Peyer's patch (tissue), 4 donors: Measurements from ENCODE around the gene CREB3L2. TPM values are rescaled to one million over a fixed set of nuclear protein-coding genes. Genes with fewer than 3 reads are reported as not detected.

Experiments used
- DNase-seq, 3 donors: peaks; one replicate each; pipeline ENCODE4 v3.0.0-alpha.2; 2017 to 2019
- H3K27ac ChIP-seq, 4 donors: fragments of 200-600 bp; sonication (generic); one replicate each; pipeline ENCODE4 v1.5.1; 2016 to 2019
- H3K27me3 ChIP-seq, 2 donors: fragments of 200-600 bp; sonication (generic); one replicate each; pipeline ENCODE4 v1.5.1; 2019
- H3K36me3 ChIP-seq, 3 donors: fragments of 200-600 bp; sonication (generic); one replicate each; pipeline ENCODE4 v1.5.1; 2016 to 2019
- H3K4me1 ChIP-seq, 4 donors: fragments of 200-600 bp; sonication (generic); one replicate each; pipeline ENCODE4 v1.5.1; 2016 to 2019
- H3K4me3 ChIP-seq, 4 donors: fragments of 200-600 bp; sonication (generic); 1 replicate in 3 of 4; 2 replicates in 1 of 4; pipeline ENCODE4 v1.5.1; 2016 to 2019; ENCODE audit warnings: mild to moderate bottlenecking in 1 of 4
- H3K9me3 ChIP-seq, 4 donors: fragments of 200-600 bp; sonication (generic); one replicate each; pipeline ENCODE4 v1.5.1; 2016 to 2019; ENCODE audit warnings: mild to moderate bottlenecking in 1 of 4
- CTCF ChIP-seq, 6 experiments: fragments of 450-650 bp in 4 of 6; fragments of 200-600 bp in 2 of 6; sonication (generic) in 1 of 6; IDR thresholded peaks; one replicate each; pipeline ENCODE4 v1.5.1; 2017 to 2019; ENCODE audit warnings: antibody characterized with exemption in 6 of 6, mild to moderate bottlenecking in 3 of 6, moderate library complexity in 1 of 6
- POLR2A ChIP-seq, 2 donors: fragments of 450-650 bp; IDR thresholded peaks; one replicate each; pipeline ENCODE4 v1.5.1; 2017; ENCODE audit warnings: antibody characterized with exemption in 2 of 2, mild to moderate bottlenecking in 2 of 2, moderate library complexity in 2 of 2
- total RNA-seq, 4 donors: library from RNA; depleted of rRNA; stranded (reverse); fragments of >200 nt; gene quantifications; one replicate each; pipeline ENCODE4 v1.1.0, GENCODE V29; 2016

The CREB3L2 gene
- total RNA-seq, 4 donors from 2014 or later: 20.6 to 42.7 (median 33.6) TPM

GRCh38 chr7:138009350-138009653, 7.4 kb upstream of the CREB3L2 start:
- no peak for DNase-seq
- TF ChIP-seq CTCF (IDR thresholded peaks at IDR 0.05) (no peak), POLR2A (IDR thresholded peaks at IDR 0.05) (no peak)
- H3K27ac ChIP-seq: no peak overlapping the region
- H3K4me1 ChIP-seq: no peaks in the 10 kb centered on the region
- H3K9me3 ChIP-seq: no peaks in the 10 kb centered on the region
- no peaks in the 10 kb centered on the region for H3K27me3 ChIP-seq
- no peak overlapping the region for H3K4me3 ChIP-seq
- no peaks in the 10 kb centered on the region for H3K36me3 ChIP-seq

GRCh38 chr7:138008588-138009349, 6.9 kb upstream of the CREB3L2 start:
- no peaks in the 10 kb centered on the region for H3K4me1 ChIP-seq
- peak in 1 of 3 donors; percentile 60 for DNase-seq
- no peaks in the 10 kb centered on the region for H3K9me3 ChIP-seq
- H3K27me3 ChIP-seq: no peaks in the 10 kb centered on the region
- H3K4me3 ChIP-seq: peak overlapping the region in 1 of 4 donors; percentile 4
- H3K36me3 ChIP-seq: no peaks in the 10 kb centered on the region
- TF ChIP-seq CTCF (IDR thresholded peaks at IDR 0.05): peak; percentile 82 to 95 (median 89)
- TF ChIP-seq POLR2A (IDR thresholded peaks at IDR 0.05): no peak
- no peak overlapping the region for H3K27ac ChIP-seq

- TF ChIP-seq CTCF (IDR thresholded peaks at IDR 0.05) (no peak), POLR2A (IDR thresholded peaks at IDR 0.05) (no peak)
- no peak overlapping the region for H3K27ac ChIP-seq
- no peaks in the 10 kb centered on the region for H3K9me3 ChIP-seq
- H3K4me3 ChIP-seq: no peak overlapping the region
- no peaks in the 10 kb centered on the region for H3K27me3 ChIP-seq
- H3K36me3 ChIP-seq: no peaks in the 10 kb centered on the region
- no peaks in the 10 kb centered on the region for H3K4me1 ChIP-seq
- DNase-seq: no peak
These were observed 6.2 kb upstream of the CREB3L2 start for GRCh38 chr7:138008019-138008587.

- Histone ChIP-seq H3K4me3 (no peak overlapping the region), H3K9me3 (no peaks in the 10 kb centered on the region), H3K4me1 (no peaks in the 10 kb centered on the region), H3K27me3 (no peaks in the 10 kb centered on the region), H3K36me3 (no peaks in the 10 kb centered on the region), H3K27ac (no peak overlapping the region)
- DNase-seq: no peak
- TF ChIP-seq POLR2A (IDR thresholded peaks at IDR 0.05): no peak
- TF ChIP-seq CTCF (IDR thresholded peaks at IDR 0.05): no peak
These were observed 4.2 kb upstream of the CREB3L2 start for GRCh38 chr7:138006106-138006505.

GRCh38 chr7:138004936-138005335, 3.0 kb upstream of the CREB3L2 start:
- H3K36me3 ChIP-seq: no peaks in the 10 kb centered on the region
- H3K4me1 ChIP-seq: peaks cover 0 to 4% (median 1%) of the 10 kb centered on the region in 4 donors
- no peaks in the 10 kb centered on the region for H3K9me3 ChIP-seq
- DNase-seq: no peak
- H3K27ac ChIP-seq: no peak overlapping the region
- H3K27me3 ChIP-seq: no peaks in the 10 kb centered on the region
- TF ChIP-seq POLR2A (IDR thresholded peaks at IDR 0.05) (no peak), CTCF (IDR thresholded peaks at IDR 0.05) (no peak)
- H3K4me3 ChIP-seq: no peak overlapping the region
